Stimulated activated CD4-positive, alpha-beta T cell treated with anti-CD3 and anti-CD28 coated beads, TNF-alpha, amount 100 ng/mL, for 1 hour (primary cell): Measurements from ENCODE around the gene LARGE1.

Experiments
- DNase-seq, 3 donors: peaks; one replicate each; pipeline ENCODE4 v3.0.0-alpha.2; 2020; ENCODE audit warnings: low read depth in 3 of 3, low spot score in 1 of 3

Gene LARGE1

DNA sequence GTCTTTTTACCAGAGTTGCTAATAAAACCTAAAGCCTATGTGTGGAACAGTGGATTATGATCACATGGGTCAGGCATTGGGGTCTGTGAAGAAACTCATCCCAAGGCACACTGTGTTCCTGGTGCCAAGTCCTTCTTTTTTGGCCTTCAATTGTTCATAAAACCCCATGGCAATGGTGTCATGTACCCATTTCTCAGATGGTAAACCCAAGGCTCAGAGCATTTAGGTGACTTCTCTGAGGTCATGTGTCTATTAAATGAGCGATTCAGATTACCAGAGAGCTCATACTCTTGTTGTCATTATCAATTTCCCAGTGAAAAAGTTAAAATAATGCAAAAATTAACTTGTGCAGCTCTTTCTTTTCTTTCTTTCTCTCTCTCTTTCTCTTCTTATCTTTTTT is 589.3 kb downstream of the LARGE1 start:
- DNase-seq: no peak

DNA sequence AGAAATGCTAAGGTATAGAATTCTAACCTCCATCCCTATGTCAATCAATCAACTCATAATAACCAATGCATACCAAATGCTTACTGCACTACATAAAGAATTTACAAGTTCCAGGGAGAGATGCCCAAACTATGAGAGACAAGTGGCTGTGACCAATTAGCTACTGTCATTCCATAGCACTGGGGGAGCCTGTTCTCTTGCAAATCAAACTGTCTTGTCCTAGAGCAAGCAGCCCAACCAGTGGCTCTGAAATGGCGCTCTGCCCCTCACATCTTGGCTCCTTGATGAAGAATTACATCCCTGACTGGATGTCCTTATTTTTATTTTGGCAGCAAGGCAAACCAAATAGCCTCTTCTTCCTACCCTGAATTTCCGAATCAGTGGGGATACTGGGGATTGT is 589.7 kb downstream of the LARGE1 start:
- no peak for DNase-seq

DNA sequence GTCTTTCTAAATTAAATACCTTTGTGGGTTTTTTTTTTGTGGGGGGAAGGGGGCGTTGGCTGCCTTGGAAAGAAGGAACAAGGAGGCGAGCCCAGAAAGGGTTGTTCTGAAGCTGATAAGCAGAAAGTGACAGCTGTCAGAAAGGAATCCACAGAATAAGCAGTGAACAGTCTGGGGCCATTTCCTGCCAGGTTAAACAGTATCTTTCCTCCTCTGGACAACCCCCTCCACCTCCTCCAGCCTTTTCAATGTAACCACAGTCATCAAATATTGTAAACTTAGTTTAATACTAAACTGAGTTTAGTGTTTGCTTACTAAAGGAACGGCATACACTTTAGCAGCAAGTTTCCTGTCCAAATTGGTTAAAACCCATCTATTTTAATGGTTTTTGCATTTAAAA is 590.9 kb downstream of the LARGE1 start:
- DNase-seq: no peak

- no peak for DNase-seq
Measured at GRCh38 chr22:33328789-33329296, 591.4 kb downstream of the LARGE1 start.

- DNase-seq: no peak
Measured at GRCh38 chr22:33327348-33327860, 592.9 kb downstream of the LARGE1 start.

DNA sequence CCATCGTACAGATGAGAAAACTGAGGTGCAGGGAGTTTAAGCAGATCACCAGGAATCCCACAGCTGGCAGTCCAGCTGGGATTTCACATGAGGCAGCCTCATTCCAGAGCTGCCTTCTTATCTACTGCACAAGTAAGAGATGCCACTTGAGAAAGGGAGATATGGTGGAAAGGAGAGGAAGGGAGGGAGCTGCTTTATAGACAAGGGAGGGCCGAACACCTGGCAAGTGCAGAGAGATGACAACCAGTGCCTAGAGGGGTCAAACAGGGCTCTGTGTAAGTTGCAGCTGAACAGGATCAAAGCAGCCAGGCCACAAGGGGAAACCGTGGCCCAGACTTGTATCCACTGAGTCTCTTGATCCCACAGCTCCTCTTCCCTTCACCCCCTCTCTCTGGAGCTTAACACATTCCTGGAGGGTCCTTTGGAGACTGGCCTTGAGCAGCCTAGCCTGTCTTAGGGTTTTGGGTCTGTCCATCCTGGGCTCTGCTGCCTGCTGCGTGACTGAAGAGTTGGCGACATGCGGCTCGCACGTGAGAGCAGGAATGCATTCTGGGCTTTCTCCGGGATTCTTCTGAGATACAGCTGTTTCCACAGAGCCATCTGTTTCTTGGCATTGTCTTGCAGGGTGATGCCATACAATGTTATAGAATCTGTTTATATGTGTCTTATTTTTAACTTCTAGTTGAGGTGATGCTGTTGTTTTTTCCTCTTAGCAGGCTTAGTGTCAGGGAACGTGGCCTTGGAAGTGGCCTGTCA is 593.6 kb downstream of the LARGE1 start:
- DNase-seq: no peak

DNA sequence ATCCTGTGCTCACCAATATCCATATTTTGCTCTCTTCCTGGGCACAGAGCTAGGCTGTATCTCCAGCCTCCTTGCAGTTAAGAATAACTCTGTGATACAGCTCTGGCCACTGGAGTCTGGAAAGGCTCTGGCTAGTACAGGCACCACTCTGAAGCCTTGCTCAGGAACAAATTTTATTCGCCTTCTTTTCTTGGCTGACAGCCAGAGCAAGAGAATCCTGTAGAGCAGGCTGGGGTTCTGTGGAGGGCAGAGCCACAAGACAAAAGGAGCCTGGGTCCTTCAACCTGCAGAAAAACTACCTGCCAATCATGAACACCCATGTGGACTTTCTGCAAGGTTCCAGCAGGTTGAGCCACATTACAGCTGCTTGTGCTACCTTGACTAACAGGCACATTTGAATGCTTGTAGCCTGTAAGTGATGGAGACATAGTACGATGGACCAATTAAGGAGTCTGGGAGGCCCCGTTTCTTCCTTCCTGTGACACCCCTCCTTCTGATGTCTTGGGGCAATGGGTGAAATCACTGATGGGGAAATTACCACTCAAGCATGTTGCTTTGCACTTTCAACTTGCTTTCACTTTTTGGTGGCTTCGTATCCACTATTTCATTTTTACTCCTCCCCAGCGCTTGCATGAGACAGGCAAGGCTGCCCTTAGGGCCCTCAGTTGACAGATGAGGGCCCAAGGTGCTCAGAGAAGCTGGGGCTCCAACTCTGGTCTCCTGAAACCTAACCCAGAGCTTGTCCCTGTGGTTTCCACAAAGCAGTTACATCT is 594.9 kb downstream of the LARGE1 start:
- no peak for DNase-seq

DNA sequence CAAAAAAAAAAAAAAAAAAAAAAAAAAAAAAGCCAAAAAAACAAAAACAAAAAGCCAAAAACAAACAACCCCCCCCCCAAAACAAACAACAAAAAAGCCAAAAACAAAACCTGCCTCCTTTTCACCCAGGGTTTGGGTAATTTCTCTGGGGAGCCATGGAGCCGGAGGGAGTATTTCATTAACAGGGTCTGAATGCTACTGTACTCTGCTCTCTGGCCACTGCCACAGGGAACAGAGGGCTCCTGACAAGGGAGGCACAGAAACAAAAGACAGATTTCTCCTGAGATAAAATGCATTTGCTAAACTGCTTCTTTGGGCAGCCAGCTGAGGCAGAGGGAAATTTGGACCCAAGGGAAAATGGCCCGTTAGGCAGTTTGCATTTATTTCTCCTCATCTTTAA is 596.0 kb downstream of the LARGE1 start:
- DNase-seq: no peak

GRCh38 chr22:33321466-33321865 is 598.8 kb downstream of the LARGE1 start:
- DNase-seq: no peak

DNA sequence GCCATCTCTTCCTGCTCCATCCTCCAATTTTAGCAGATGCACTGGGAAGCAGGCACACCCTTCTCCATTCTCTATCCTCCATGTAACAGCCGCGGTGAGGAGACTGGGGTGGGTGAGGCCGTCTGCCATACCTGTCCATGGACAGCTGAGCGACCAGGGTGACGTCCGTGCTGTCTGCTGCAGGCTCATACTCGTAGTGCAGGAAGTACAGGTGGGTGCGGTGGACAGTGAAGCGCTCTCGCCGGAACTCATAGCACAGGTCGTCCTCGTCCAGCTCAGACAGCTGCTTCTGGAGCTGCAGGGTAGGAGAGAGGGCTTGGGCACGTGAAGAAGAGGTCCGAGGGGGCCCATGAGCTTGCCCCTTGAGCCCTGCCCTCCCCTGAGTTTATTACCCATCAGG is 604.3 kb downstream of the LARGE1 start:
- no peak for DNase-seq

DNA sequence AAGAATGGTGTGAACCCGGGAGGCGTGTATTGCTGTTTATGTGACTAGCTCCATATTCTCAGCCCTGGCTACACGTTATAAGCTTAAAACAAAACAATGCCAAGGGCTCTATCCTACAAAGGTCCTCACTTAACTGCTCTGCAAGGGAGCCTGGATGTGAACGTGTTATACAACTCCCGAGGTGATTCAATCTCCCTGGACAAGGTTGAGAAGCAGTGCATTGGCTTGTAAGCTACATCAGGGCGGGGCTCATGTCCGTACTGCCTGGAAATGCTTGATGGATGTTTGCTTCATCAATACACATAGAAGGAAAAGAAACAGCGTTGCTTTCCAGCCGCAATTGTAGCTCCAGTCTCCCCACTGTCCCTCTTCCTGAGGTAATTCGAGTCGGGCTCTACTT is 605.2 kb downstream of the LARGE1 start:
- no peak for DNase-seq

- DNase-seq: no peak
Measured at GRCh38 chr22:33314316-33314715, 606.0 kb downstream of the LARGE1 start.

DNA sequence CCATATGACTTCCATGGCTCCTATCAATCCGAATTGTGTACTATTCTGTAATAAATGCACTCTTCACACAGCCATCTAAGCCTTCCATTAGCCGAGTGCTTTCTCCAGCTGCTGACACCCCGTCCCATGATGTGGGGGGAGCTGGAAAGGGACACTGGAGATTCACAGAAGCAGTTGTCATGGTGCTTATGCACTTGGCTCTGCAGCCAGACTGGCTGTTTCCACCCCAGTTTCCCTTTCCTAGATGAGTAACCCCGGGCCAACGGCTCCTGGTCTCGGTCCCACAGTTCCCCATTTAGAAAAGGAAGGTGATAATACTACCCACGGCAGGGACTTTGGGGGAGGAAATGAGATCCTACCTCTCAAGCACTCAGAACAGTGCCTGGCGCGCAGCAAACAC is 617.2 kb downstream of the LARGE1 start:
- no peak for DNase-seq

- DNase-seq: no peak
Measured at GRCh38 chr22:33302549-33302948, 617.7 kb downstream of the LARGE1 start.

DNA sequence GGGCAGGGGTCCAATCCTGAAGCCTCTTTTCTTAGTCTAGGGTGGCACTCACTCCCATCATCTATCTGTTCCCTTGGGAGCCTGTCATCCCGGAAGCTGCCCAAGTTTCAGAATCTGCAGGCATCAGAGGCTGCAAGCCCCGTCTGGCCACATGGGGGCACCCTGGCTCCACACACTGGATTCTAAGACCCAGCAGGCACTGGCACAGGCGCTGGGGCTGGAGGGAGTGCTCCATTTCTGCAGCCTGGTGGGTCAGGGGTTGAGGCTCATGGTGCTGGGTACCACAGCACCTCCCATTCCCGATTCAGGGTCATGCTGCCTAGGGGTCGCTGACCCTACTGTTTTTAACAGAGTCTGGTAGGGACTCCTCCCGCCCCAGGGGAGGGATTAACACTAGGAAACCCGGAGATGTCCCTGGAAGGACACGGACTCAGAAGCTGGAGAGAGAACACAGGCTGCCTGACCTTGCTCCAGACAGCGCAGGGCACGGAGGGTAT is 618.2 kb downstream of the LARGE1 start:
- peak in 2 of 3 donors; percentile 4 to 38 for DNase-seq

DNA sequence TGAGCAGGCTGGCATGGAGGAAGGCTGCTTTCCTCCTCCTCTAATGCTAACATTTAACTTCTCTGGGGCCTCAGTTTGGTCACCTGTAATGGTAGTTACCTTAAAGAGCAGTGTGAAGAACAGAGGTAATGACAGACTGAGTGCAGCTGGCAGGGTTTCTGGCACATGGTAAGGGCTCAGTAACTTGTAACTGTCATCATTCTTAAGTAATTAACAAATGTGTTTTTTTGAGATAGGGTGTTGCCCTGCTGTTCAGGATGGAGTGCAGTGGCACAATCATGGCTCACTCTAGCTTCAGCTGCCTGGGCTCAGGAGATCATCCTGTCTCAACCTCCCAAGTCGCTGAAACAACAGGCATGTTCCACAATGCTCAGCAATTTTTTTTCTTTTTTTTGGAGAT is 620.1 kb downstream of the LARGE1 start:
- DNase-seq: no peak

GRCh38 chr22:33299245-33299956 is 620.9 kb downstream of the LARGE1 start:
- DNase-seq: no peak

DNA sequence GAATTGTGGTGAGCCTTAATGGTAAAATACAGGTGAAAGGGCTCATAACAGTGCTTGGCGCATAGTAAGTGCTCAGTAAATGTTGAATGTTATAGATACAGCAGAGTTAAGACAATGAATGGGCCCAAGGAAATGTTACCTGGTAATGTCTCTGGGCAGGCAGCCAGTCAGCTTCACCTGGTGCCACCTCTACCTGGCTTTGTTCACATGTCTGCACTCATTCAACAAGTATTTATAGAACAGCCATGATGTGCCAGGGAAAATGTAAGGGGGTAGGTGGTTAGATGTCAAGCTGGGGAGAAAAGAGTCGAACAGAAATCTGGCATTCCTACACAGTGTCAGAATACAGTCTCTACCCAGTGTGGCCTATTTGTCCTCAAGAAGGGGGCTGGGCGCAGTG is 623.3 kb downstream of the LARGE1 start:
- DNase-seq: no peak

DNA sequence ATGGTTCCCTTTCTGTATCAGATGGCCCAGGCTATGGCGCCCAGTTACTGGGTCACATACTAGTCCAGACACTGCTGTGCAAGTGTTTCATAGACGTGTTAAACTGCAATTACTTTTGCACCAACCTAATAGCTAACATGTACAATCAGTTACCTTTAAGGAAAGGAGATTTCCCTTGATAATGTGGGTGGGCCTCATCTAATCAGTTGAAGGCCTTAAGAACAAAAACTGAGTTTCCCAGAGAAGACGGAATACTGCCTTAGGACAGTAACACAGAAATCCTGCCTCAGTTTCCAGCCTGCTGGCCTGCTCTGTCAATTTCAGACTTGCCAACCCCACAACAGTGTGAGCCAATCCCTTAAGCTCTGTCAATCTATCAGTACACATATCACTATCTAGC is 632.2 kb downstream of the LARGE1 start:
- no peak for DNase-seq

DNA sequence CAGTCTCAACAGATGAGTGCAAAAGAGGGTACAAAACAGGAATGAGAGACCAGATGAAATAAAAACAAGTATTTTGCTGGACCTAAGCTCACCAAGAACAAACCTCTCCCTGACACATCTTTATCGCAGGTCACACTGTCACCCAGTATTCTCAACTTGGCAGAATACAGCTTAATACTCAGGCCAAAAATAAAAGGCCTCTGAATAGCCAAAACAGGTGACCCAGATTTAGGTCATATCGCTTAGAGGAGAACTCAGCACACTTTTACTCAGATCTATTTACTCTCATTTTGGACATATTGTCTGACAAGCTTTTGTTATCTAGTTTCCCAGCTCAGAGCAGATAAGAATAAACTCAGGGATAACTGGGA is 645.2 kb downstream of the LARGE1 start:
- no peak for DNase-seq

DNA sequence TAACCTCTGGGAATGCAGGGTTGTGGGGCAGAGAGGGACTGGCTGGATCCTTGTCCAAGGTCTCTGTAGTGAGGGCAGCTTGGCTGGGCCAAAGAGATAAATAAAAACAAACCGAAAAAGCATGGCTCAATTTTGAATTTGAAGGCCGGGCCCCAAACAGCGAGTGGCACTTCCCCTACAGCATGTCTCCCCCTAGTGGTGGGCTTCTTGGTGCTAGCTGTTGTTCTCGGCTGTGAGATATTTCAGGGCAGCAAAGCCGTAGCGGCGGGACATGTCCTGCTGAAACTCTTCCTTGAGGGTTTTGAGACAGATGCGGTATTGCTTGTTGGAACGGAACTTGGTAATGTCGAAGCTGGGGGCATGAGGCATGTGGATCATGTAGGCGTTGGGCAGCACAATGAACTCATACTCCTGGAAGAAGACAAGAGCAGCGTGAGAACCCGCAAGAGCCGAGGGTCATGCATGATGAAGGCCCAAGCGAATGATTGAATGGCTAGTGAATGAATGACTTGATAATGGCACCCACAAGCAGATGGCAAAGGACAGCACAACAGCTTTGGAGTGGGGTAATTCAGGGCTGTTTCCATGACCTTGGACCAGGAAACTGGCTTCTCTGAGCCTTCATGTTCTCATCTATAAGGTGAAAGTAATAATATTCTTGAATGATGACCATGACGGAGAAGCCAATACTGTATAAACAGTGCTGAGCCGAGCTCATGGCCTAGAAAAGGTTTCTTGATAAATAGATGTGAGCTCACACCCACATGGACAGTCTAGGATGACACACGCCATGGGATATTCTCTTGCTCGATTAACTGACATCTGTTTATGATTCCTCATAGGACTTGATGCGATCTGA is 645.8 kb downstream of the LARGE1 start:
- no peak for DNase-seq
